ENCODE measurements around the gene ULK3. TPM values are rescaled to one million over a fixed set of nuclear protein-coding genes. Genes with fewer than 3 reads are reported as not detected.

The ULK3 gene
- total RNA-seq, 1 experiment from 2014 or later = 48.4 TPM

DNA sequence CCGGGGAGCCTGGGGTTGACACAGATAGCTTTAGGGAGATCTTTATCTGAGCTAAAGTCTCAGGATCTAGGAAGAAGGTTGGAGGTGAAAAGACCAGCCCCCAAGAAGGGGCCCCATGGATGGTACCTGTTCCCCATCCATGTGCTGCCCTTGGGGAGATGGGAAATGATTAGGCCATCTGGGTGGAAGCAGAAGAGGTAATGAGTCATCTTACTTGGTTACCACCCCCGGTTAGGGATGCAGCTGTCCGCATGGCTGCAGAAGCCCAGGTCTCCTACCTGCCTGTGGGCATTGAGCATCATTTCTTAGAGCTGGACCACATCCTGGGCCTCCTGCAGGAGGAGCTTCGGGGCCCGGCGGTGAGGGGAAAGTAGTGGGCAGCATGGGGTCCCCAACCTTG is 19.6 kb downstream of the ULK3 start:
- no peak overlapping the region for H3K9ac ChIP-seq (ENCODE audit: low read length)
- H3K36me3 ChIP-seq (ENCODE audit: control insufficient read depth in 1 of 2, insufficient read depth in 2 of 2, low read length in 2 of 2) = no peaks in the 10 kb centered on the region
- CTCF ChIA-PET = no interaction called here
- no peak overlapping the region for H3K4me2 ChIP-seq (ENCODE audit: low read length)
- no peak overlapping the region for H3K4me3 ChIP-seq (replicated peaks in 1 of 2; ENCODE audit: low read depth in 1 of 2, low read length in 2 of 2)
- POLR2A ChIA-PET = no interaction called here
- no peak overlapping the region for H2AFZ ChIP-seq (ENCODE audit: low read depth, low read length, poor library complexity, severe bottlenecking)
- ATAC-seq (no peak), DNase-seq (ENCODE audit: low read depth, low spot score) (no peak)
- H3K4me1 ChIP-seq (ENCODE audit: control insufficient read depth in 1 of 2, insufficient read depth in 2 of 2, low read length in 2 of 2) = peaks cover 9 to 13% of the 10 kb centered on the region in 2 experiments
- H3K9me2 ChIP-seq (ENCODE audit: insufficient read depth) = no peaks in the 10 kb centered on the region
- intact Hi-C loops (cut with micrococcal nuclease) = no loop called here
- no peak overlapping the region for H3K27ac ChIP-seq (ENCODE audit: low read depth, low read length)
- no TSS peak for BruUV-seq (replicated peaks)
- no peaks in the 10 kb centered on the region for H4K20me1 ChIP-seq (ENCODE audit: insufficient read depth)
- peaks cover 16% of the 10 kb centered on the region; the same call in 1 of the 2 replicates for H3K27me3 ChIP-seq (ENCODE audit: insufficient read depth, low read length)
- TF ChIP-seq EZH2 (IDR thresholded peaks at IDR 0.05) = no peak
- TF ChIP-seq, protein P1, sequence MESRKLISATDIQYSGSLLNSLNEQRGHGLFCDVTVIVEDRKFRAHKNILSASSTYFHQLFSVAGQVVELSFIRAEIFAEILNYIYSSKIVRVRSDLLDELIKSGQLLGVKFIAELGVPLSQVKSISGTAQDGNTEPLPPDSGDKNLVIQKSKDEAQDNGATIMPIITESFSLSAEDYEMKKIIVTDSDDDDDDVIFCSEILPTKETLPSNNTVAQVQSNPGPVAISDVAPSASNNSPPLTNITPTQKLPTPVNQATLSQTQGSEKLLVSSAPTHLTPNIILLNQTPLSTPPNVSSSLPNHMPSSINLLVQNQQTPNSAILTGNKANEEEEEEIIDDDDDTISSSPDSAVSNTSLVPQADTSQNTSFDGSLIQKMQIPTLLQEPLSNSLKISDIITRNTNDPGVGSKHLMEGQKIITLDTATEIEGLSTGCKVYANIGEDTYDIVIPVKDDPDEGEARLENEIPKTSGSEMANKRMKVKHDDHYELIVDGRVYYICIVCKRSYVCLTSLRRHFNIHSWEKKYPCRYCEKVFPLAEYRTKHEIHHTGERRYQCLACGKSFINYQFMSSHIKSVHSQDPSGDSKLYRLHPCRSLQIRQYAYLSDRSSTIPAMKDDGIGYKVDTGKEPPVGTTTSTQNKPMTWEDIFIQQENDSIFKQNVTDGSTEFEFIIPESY (IDR thresholded peaks at IDR 0.05; ENCODE audit: extremely low read depth, insufficient replicate concordance, low read length) = no peak
- TF ChIP-seq, protein P2, sequence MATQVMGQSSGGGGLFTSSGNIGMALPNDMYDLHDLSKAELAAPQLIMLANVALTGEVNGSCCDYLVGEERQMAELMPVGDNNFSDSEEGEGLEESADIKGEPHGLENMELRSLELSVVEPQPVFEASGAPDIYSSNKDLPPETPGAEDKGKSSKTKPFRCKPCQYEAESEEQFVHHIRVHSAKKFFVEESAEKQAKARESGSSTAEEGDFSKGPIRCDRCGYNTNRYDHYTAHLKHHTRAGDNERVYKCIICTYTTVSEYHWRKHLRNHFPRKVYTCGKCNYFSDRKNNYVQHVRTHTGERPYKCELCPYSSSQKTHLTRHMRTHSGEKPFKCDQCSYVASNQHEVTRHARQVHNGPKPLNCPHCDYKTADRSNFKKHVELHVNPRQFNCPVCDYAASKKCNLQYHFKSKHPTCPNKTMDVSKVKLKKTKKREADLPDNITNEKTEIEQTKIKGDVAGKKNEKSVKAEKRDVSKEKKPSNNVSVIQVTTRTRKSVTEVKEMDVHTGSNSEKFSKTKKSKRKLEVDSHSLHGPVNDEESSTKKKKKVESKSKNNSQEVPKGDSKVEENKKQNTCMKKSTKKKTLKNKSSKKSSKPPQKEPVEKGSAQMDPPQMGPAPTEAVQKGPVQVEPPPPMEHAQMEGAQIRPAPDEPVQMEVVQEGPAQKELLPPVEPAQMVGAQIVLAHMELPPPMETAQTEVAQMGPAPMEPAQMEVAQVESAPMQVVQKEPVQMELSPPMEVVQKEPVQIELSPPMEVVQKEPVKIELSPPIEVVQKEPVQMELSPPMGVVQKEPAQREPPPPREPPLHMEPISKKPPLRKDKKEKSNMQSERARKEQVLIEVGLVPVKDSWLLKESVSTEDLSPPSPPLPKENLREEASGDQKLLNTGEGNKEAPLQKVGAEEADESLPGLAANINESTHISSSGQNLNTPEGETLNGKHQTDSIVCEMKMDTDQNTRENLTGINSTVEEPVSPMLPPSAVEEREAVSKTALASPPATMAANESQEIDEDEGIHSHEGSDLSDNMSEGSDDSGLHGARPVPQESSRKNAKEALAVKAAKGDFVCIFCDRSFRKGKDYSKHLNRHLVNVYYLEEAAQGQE (IDR thresholded peaks at IDR 0.05; ENCODE audit: low read depth) = no peak
- RAD21 ChIA-PET (ENCODE audit: low non-redundant PET in 1 of 2, low total read pairs in 2 of 2, uncharacterized antibody in 2 of 2, unreplicated experiment in 2 of 2) = no interaction called here
- H3K9me3 ChIP-seq (ENCODE audit: control insufficient read depth in 1 of 2, insufficient read depth in 1 of 2, low read depth in 1 of 2, low read length in 2 of 2) = no peaks in the 10 kb centered on the region
- no peaks in the 10 kb centered on the region for H3K79me2 ChIP-seq (ENCODE audit: insufficient read depth, low read length)
